ENCODE results near the gene FREY1. TPM values are rescaled to one million over a fixed set of nuclear protein-coding genes. Genes with fewer than 3 reads are reported as not detected.

The FREY1 gene
- total RNA-seq, 1 donor from 2014 or later: 0.53 TPM

DNA sequence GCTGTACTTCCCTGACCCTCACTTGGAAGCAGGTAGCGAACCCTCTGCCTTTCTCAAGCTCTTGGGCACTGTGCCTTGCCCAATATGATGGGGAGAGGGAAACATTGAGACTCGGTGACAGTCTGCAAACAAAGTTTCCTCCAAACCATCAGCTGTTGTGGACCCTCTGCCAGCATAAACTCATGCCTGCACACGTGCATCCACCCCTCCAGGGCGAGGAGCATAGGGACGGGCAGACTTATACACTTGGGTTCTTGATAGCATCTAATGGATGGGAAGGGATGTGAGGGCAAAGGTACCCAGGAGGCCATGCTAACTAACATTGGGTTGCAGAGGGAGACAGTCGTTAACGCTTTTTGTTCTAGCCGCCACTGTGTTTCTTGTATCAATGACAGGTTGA, 29.9 kb downstream of the FREY1 start:
- Histone ChIP-seq H3K4me1 (no peaks in the 10 kb centered on the region), H3K27me3 (ENCODE audit: low read depth) (no peaks in the 10 kb centered on the region), H3K9me3 (no peaks in the 10 kb centered on the region), H3K36me3 (peaks cover 97% of the 10 kb centered on the region), H3K27ac (no peak overlapping the region), H3K4me3 (no peak overlapping the region)
- ATAC-seq (no peak), DNase-seq (no peak)
- TF ChIP-seq, protein P1, sequence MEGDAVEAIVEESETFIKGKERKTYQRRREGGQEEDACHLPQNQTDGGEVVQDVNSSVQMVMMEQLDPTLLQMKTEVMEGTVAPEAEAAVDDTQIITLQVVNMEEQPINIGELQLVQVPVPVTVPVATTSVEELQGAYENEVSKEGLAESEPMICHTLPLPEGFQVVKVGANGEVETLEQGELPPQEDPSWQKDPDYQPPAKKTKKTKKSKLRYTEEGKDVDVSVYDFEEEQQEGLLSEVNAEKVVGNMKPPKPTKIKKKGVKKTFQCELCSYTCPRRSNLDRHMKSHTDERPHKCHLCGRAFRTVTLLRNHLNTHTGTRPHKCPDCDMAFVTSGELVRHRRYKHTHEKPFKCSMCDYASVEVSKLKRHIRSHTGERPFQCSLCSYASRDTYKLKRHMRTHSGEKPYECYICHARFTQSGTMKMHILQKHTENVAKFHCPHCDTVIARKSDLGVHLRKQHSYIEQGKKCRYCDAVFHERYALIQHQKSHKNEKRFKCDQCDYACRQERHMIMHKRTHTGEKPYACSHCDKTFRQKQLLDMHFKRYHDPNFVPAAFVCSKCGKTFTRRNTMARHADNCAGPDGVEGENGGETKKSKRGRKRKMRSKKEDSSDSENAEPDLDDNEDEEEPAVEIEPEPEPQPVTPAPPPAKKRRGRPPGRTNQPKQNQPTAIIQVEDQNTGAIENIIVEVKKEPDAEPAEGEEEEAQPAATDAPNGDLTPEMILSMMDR (IDR thresholded peaks at IDR 0.05): no peak
- intact Hi-C loops (cut with DNase I): no loop called here

DNA sequence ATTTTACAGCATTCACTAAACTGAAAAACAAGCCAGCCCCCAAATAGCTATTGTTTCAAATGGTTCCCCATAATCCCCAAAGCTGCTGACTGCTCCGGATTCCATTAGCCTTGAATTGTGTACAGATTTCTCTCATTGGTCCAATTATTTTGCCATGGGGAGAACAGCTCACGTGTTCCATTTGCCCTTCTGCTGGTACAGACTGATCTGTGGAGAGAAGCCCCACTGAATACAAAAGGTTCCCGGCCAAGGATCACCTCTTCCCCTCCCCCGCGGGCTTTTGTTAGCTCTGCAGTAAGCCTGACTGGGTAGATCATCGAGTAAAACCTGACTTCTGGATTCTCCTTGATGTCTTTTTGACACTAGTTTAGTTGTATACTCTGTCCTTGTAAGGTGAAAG, 30.7 kb downstream of the FREY1 start:
- peaks cover 97% of the 10 kb centered on the region for H3K36me3 ChIP-seq

DNA sequence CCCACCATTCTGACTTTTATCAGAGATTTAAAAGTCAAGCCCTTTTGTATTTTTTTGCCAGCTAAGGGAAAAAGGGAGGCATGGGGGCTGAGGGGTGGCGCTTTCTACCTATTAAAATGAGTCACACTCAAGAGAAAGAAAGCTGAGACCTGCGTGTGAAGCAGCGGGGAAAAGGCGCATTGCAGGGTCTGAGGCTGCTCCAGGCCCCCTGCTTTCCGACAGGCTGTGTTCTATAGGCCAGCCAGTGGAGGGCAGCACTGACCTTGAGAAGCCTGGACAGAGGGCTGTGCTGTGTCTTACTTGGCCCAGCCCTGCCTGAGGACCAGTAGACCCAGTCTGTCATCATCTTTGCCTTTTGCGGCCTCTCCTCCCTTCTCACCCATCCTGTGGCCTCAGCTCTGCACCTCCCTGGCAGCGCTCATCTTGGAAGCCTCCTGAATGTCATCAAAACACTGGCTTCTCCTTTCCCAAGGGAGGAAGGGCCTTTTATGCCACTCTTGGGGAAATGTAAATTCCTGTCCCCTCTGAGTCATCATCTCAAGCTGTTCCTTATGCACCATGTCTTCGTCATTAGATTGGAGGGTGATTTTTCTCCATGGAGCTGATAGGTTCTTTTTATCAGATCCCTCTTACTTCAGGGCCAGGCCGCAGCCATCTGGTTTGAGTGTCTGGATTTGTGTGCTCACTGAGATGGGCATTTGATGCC, 34.3 kb downstream of the FREY1 start:
- H3K27ac ChIP-seq: no peak overlapping the region
- peak; percentile 70 to 79 for ATAC-seq
- no peaks in the 10 kb centered on the region for H3K27me3 ChIP-seq (ENCODE audit: low read depth)
- intact Hi-C loops (cut with DNase I): no loop called here
- no peak overlapping the region for H3K4me3 ChIP-seq
- TF ChIP-seq, protein P1 (IDR thresholded peaks at IDR 0.05): peak; percentile 54
- no peaks in the 10 kb centered on the region for H3K9me3 ChIP-seq
- peaks cover 100% of the 10 kb centered on the region for H3K36me3 ChIP-seq
- H3K4me1 ChIP-seq: no peaks in the 10 kb centered on the region
- no peak for DNase-seq

More for the DNA sequence above, 30.7 kb downstream of the FREY1 start:
- Histone ChIP-seq H3K9me3 (no peaks in the 10 kb centered on the region), H3K27ac (no peak overlapping the region), H3K27me3 (ENCODE audit: low read depth) (no peaks in the 10 kb centered on the region), H3K4me3 (no peak overlapping the region), H3K4me1 (no peaks in the 10 kb centered on the region)
- intact Hi-C loops (cut with DNase I): no loop called here
- TF ChIP-seq, protein P1 (IDR thresholded peaks at IDR 0.05): no peak
- no peak for DNase-seq
- no peak for ATAC-seq

DNA sequence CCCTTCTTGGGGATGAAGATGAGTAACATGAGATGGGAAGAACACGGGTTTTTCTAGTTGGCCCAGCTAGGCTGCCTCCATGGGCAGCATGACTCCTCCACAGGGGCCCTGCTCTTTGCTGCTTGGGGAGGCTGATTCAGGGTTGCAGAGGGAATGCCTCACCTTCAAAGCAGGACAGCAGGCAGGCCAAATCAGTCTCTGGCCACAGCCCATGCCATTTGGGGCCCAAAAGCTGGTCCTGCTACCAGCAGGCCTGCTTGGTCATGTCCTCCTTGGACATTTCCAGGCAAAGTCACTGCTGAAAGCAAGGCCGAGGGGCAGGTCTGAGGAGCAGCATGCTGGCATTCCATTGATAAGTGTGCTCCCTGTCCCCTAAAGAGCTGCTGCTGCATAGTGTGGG, 35.4 kb downstream of the FREY1 start:
- Histone ChIP-seq H3K36me3 (peaks cover 100% of the 10 kb centered on the region), H3K9me3 (no peaks in the 10 kb centered on the region), H3K4me1 (no peaks in the 10 kb centered on the region), H3K4me3 (no peak overlapping the region), H3K27ac (no peak overlapping the region), H3K27me3 (ENCODE audit: low read depth) (no peaks in the 10 kb centered on the region)
- intact Hi-C loops (cut with DNase I): no loop called here
- TF ChIP-seq, protein P1 (IDR thresholded peaks at IDR 0.05): no peak
- no peak for DNase-seq
- no peak for ATAC-seq

DNA sequence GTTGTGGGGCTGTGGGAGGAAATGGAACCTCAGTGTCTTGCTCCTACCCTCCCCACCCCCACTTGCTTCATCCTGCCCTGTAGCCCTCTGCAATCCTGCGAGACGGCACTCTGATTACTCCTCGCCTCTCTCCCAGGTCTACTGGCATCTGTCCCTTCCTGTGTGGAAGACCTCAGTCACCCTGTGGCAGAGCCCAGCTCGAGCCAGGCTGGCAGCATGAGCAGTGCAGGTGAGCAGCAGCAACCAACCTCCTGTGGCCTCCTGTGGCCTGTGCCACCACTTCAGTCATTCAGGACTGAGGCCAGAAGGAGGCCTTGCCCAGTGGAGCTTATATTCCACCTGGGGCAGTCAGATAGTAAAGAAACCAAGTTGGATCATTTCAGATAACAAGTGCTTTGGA, 36.4 kb downstream of the FREY1 start:
- H3K36me3 ChIP-seq: peaks cover 100% of the 10 kb centered on the region
- DNase-seq: no peak
- ATAC-seq: no peak
- no peaks in the 10 kb centered on the region for H3K4me1 ChIP-seq
- H3K4me3 ChIP-seq: no peak overlapping the region
- intact Hi-C loops (cut with DNase I): no loop called here
- H3K9me3 ChIP-seq: no peaks in the 10 kb centered on the region
- TF ChIP-seq, protein P1 (IDR thresholded peaks at IDR 0.05): no peak
- H3K27ac ChIP-seq: no peak overlapping the region
- no peaks in the 10 kb centered on the region for H3K27me3 ChIP-seq (ENCODE audit: low read depth)

Data from lower lobe of right lung (tissue), 2 donors.